CD14-positive monocyte (primary cell): ENCODE measurements around the gene GUCY2D. TPM values are rescaled to one million over a fixed set of nuclear protein-coding genes. Genes with fewer than 3 reads are reported as not detected.

ENCODE experiments used
- DNase-seq, 3 donors: peaks; one replicate each; pipeline ENCODE4 v3.0.0-alpha.2; 2011 to 2022
- H2AFZ ChIP-seq: 2 replicates; pipeline ENCODE4 v1.6.0; 2012; ENCODE audit warnings: mild to moderate bottlenecking, low read depth, low read length, inconsistent platforms; ENCODE audit not compliant: insufficient read depth, poor library complexity, severe bottlenecking
- H3K27ac ChIP-seq, 2 donors: 1 replicate in 1 of 2; 2 replicates in 1 of 2; pipeline ENCODE4 v1.5.1; 2012 to 2013; ENCODE audit warnings: low read length in 2 of 2, control low read depth in 1 of 2, inconsistent platforms in 1 of 2, low read depth in 1 of 2, mild to moderate bottlenecking in 1 of 2
- H3K27me3 ChIP-seq, 2 donors: one replicate each; pipeline versions ENCODE4 v1.6.0 to v1.6.1; 2011 to 2013; ENCODE audit warnings: low read length in 2 of 2; ENCODE audit not compliant: control insufficient read depth in 2 of 2, insufficient read depth in 2 of 2
- H3K36me3 ChIP-seq, 2 donors: replicated peaks in 1 of 2; 1 replicate in 1 of 2; 2 replicates in 1 of 2; pipeline versions ENCODE4 v1.5.1 to v1.6.1; 2012 to 2013; ENCODE audit warnings: low read length in 2 of 2, control low read depth in 1 of 2, inconsistent platforms in 1 of 2, mild to moderate bottlenecking in 1 of 2; ENCODE audit not compliant: insufficient read depth in 2 of 2, control insufficient read depth in 1 of 2
- H3K4me1 ChIP-seq, 2 donors: 1 replicate in 1 of 2; 2 replicates in 1 of 2; pipeline versions ENCODE4 v1.5.1 to v1.6.1; 2012 to 2013; ENCODE audit warnings: low read length in 2 of 2, control low read depth in 1 of 2, inconsistent platforms in 1 of 2, mild to moderate bottlenecking in 1 of 2, moderate library complexity in 1 of 2; ENCODE audit not compliant: insufficient read depth in 2 of 2, control insufficient read depth in 1 of 2
- H3K4me2 ChIP-seq: replicated peaks from 2 replicates; pipeline ENCODE3; 2012; ENCODE audit warnings: low read length, moderate library complexity, mild to moderate bottlenecking; ENCODE audit not compliant: poor library complexity, severe bottlenecking; ENCODE audit errors: extremely low read depth
- H3K4me3 ChIP-seq, 3 experiments: fragments of 200-600 bp in 1 of 3; sonication (generic) in 1 of 3; replicated peaks in 1 of 3; 1 replicate in 2 of 3; 2 replicates in 1 of 3; pipeline ENCODE4 v1.5.1; 2011 to 2013; ENCODE audit warnings: low read length in 3 of 3, mild to moderate bottlenecking in 3 of 3, control low read depth in 2 of 3, low read depth in 2 of 3, inconsistent platforms in 1 of 3, moderate library complexity in 1 of 3
- H3K79me2 ChIP-seq: 2 replicates; pipeline ENCODE4 v1.6.0; 2012; ENCODE audit warnings: mild to moderate bottlenecking, control low read depth, inconsistent platforms, low read length, moderate library complexity; ENCODE audit not compliant: insufficient read depth
- H3K9ac ChIP-seq: 2 replicates; pipeline ENCODE4 v1.6.0; 2017; ENCODE audit warnings: low read length, mild to moderate bottlenecking; ENCODE audit not compliant: insufficient read depth, poor library complexity, severe bottlenecking
- H3K9me3 ChIP-seq, 2 donors: replicated peaks in 1 of 2; 1 replicate in 1 of 2; 2 replicates in 1 of 2; pipeline versions ENCODE4 v1.5.1 to v1.6.1; 2012 to 2013; ENCODE audit warnings: low read length in 2 of 2, control low read depth in 1 of 2; ENCODE audit not compliant: control insufficient read depth in 1 of 2, insufficient read depth in 1 of 2
- H4K20me1 ChIP-seq: 2 replicates; pipeline ENCODE4 v1.6.0; 2012; ENCODE audit warnings: mild to moderate bottlenecking, low read length, control low read depth, moderate library complexity; ENCODE audit not compliant: insufficient read depth
- H3K27ac Mint-ChIP-seq, 7 donors: one replicate each; pipeline ENCODE4 v1.8.0; 2020; ENCODE audit warnings: mild to moderate bottlenecking in 7 of 7, mixed read lengths in 7 of 7, moderate library complexity in 6 of 7, inconsistent platforms in 2 of 7
- H3K27me3 Mint-ChIP-seq, 3 donors: one replicate each; pipeline ENCODE4 v1.8.0; 2021 to 2022; ENCODE audit warnings: low read depth in 3 of 3, mild to moderate bottlenecking in 3 of 3, mixed read lengths in 3 of 3, moderate library complexity in 3 of 3, inconsistent platforms in 1 of 3
- H3K36me3 Mint-ChIP-seq, 2 donors: one replicate each; pipeline ENCODE4 v1.8.0; 2020; ENCODE audit warnings: mixed read lengths in 2 of 2, inconsistent platforms in 1 of 2, mild to moderate bottlenecking in 1 of 2
- H3K4me1 Mint-ChIP-seq: one replicate; pipeline ENCODE4 v1.8.0; 2020; ENCODE audit warnings: mild to moderate bottlenecking, mixed read lengths
- H3K4me3 Mint-ChIP-seq, 2 donors: one replicate each; pipeline ENCODE4 v1.8.0; 2020; ENCODE audit warnings: mild to moderate bottlenecking in 2 of 2, mixed read lengths in 2 of 2, moderate library complexity in 1 of 2
- H3K9me3 Mint-ChIP-seq, 7 donors: one replicate each; pipeline ENCODE4 v1.8.0; 2020 to 2022; ENCODE audit warnings: mixed read lengths in 7 of 7, mild to moderate bottlenecking in 6 of 7, moderate library complexity in 6 of 7, inconsistent platforms in 2 of 7
- CTCF ChIP-seq: fragments of 200-600 bp; IDR thresholded peaks from one replicate; pipeline ENCODE4 v1.8.0; 2022; ENCODE audit warnings: antibody characterized with exemption, mild to moderate bottlenecking
- WGBS: methylation state at CpG from one replicate; pipeline ENCODE4 v1.1.5; 2013; ENCODE audit warnings: missing lambda C conversion rate; ENCODE audit not compliant: insufficient coverage; 5-methylcytosine and 5-hydroxymethylcytosine counted together
- intact Hi-C, 2 donors: fragments of 100-400 bp; cut with micrococcal nuclease; formaldehyde crosslinking; loops; one replicate each; pipeline versions ENCODE4 v1.15.0 to v1.15.1; 2023
- polyA plus RNA-seq, 3 donors: library from polyadenylated mRNA; depleted of rRNA in 1 of 3; unstranded in 2 of 3; stranded (reverse) in 1 of 3; fragments of 300-500 nt in 2 of 3; fragments of >200 nt in 1 of 3; fragmentation: Illumina TruSeq in 2 of 3; gene quantifications; 1 replicate in 2 of 3; 2 replicates in 1 of 3; pipeline ENCODE4 v1.2.3, GENCODE V29; 2012 to 2021

The GUCY2D gene
- polyA plus RNA-seq, 3 donors = 0.04 to 0.46 TPM; not detected in 1

DNA sequence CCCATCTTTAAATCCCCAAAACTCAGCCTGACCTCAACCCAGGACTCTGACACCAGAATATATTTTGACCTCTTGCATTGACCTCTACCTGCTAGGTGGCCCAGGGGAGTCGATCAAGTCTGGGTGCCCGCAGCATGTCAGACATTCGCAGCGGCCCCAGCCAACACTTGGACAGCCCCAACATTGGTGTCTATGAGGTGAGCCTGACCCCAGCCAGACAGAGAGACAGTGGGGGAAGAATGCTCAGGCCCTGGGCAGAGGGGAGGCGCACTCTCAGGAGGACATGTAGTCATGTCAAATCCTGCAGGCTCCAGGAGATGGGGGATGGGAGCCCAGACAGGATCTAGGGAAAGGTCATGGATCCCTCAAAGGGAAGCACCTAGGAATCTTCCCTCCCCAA lies 5.4 kb downstream of the GUCY2D start:
- Mint-ChIP-seq H3K4me3 (no peak overlapping the region), H3K36me3 (no peaks in the 10 kb centered on the region), H3K4me1 (peaks cover 11% of the 10 kb centered on the region), H3K9me3 (peaks cover 2 to 10% (median 5%) of the 10 kb centered on the region in 7 donors), H3K27me3 (peaks cover 19 to 24% (median 22%) of the 10 kb centered on the region in 3 donors), H3K27ac (no peak overlapping the region)
- H3K4me2 ChIP-seq = no peak overlapping the region
- no peaks in the 10 kb centered on the region for H3K36me3 ChIP-seq
- H3K27me3 ChIP-seq = peaks cover 0 to 10% of the 10 kb centered on the region in 2 donors
- H3K4me3 ChIP-seq = no peak overlapping the region
- intact Hi-C loops = no loop called here
- peaks cover 2 to 4% of the 10 kb centered on the region in 2 donors for H3K4me1 ChIP-seq
- H3K9ac ChIP-seq = no peak overlapping the region
- WGBS = 87% methylated on average over 3 of the region's 5 CpGs
- TF ChIP-seq CTCF = no peak
- no peak for DNase-seq
- no peaks in the 10 kb centered on the region for H4K20me1 ChIP-seq
- no peaks in the 10 kb centered on the region for H3K79me2 ChIP-seq
- H3K9me3 ChIP-seq = no peaks in the 10 kb centered on the region
- H2AFZ ChIP-seq = no peak overlapping the region
- H3K27ac ChIP-seq = no peak overlapping the region

DNA sequence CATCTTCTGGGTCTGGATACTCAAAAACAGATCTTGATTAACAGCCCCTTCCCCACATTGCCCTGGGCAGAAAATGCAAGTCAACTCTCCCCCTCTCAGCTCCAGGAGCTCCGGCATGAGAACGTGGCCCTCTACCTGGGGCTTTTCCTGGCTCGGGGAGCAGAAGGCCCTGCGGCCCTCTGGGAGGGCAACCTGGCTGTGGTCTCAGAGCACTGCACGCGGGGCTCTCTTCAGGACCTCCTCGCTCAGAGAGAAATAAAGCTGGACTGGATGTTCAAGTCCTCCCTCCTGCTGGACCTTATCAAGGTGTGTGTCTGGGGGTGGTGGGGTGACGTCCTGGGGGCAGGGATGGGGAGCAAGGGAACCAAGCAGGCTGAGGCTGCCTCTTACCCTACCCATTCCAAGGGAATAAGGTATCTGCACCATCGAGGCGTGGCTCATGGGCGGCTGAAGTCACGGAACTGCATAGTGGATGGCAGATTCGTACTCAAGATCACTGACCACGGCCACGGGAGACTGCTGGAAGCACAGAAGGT lies 9.7 kb downstream of the GUCY2D start:
- no peak for DNase-seq
- Histone ChIP-seq H4K20me1 (no peaks in the 10 kb centered on the region), H3K4me3 (no peak overlapping the region), H3K79me2 (no peaks in the 10 kb centered on the region), H3K27ac (no peak overlapping the region), H3K27me3 (peaks cover 0 to 6% of the 10 kb centered on the region in 2 donors), H3K4me1 (peaks cover 27 to 31% of the 10 kb centered on the region in 2 donors), H3K4me2 (no peak overlapping the region), H3K9me3 (no peaks in the 10 kb centered on the region), H2AFZ (no peak overlapping the region), H3K9ac (no peak overlapping the region), H3K36me3 (no peaks in the 10 kb centered on the region)
- no peak overlapping the region for H3K27ac Mint-ChIP-seq
- intact Hi-C loops = no loop called here
- no peak for TF ChIP-seq CTCF
- peaks cover 0 to 2% (median 0%) of the 10 kb centered on the region in 7 donors for H3K9me3 Mint-ChIP-seq
- WGBS = 99% methylated on average over 11 of the region's 15 CpGs
- H3K4me1 Mint-ChIP-seq = peaks cover 26% of the 10 kb centered on the region
- peaks cover 0 to 8% of the 10 kb centered on the region in 2 donors for H3K36me3 Mint-ChIP-seq
- no peak overlapping the region for H3K4me3 Mint-ChIP-seq
- H3K27me3 Mint-ChIP-seq = peaks cover 6 to 16% (median 15%) of the 10 kb centered on the region in 3 donors
